NCI-H2081 (cell line): ENCODE results near the gene PLEKHH1.

Source experiments
- DNase-seq, 2 experiments: peaks; one replicate each; lab custom pipeline; 2025; lab: John Stamatoyannopoulos, UW

The PLEKHH1 gene

DNA sequence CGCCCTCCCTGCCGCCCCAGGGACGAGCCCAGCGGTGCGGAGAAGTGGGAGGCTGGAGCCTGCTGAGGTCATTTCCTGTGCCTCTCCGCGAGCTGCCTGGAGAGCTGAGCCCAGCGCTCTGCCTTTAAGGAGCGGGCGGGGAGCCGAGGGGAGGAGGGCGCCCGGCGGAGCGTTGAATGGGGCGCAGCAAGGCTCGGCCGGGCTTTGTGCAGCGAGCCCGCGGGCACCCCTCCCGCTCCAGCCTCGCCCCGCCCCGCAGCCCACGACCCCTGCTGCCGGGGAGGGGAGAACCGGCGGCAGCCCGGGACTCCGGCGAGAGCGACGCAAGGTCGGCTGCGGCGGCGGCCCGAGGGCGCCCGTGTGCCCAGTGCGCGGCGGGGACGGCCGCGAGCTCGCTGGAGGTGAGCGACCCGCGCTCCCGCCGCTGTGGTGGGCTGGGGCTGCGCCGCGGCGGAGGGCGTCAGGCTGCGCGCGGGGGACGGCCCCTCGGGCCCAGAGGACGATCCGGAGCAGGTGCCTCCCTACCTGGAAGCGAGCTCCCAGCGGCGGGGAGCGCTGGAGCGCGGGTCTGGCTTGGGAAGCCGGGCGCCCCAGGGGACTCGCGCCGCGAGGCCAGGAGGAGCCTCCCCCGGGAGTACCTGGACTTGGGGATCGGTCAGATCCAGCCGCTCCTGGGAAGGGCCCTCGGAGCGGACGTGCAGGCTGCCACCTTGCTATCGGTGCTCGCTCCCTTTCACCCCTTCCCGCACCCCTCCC lies at the start of gene PLEKHH1:
TSS of gene PLEKHH1 (plus strand) at position 293 of the 756 bp plus-strand sequence. CDS start 8,578 bp downstream, outside the sequence.
- peak; percentile 78 to 87 for DNase-seq

DNA sequence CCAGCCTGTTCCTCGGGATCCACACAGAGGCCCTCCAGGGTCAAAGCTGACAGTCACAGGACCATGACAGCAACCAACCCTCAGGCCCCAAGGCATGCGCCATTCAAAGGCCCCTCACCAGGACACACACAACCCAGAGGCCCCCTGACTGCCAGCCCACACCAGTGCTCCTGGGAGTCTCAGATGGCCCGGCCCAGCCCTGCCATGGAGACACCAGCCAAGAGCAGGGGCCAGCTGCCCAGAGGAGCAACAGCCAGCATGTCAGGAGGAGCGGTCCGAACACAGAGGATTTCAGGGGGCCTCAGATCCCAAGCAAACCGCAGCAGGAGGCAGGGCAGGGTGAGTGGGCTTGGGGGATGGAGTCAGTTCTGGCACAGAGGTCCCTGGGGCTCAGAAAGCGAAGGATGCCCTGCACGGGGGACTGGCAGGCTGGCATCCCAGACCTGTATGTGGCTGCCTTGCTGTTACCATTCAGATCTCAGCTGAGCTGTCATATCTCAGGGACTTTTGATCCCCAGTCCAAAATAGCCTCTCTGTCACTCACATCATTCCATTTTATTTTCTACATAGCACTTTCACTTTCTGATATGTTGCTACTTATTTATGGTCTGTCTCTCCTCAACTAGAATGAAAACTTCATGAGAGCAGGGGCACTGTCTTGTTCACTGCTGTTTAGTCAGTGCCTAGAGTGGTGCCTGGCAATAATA lies 49.4 kb upstream of the PLEKHH1 start:
- no peak for DNase-seq

DNA sequence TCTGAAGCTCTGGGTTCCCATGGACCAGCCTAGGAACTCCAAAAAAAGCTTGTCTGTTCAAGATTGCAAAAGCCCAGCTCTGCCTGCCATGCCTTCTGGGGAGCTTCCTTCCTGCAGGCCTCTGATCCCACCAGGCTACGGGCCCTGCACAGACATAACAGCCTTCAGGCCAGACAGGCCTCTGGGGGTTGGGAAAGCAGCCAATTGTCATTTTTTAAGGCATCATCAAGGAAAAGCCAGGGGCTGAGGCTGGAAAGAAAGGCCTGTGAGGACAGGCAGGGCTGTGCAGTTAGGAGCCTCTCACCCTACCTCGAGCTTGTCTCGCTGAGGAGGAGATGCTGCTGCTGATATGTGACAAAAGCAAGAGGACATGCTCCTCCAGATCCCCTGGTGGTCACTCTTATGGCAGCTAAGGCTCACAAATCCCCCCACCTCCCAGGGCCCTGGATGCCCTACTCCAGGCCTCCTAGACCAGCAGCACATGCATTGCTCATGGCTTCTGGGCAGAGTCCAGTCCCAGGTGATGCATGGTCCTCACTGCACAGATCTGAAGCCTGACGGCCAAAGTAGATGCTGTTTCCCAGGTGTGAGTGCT lies 47.5 kb upstream of the PLEKHH1 start:
- DNase-seq = no peak

GRCh38 chr14:67486890-67487289 lies 46.2 kb upstream of the PLEKHH1 start:
- DNase-seq = no peak

- DNase-seq = no peak
Observed at GRCh38 chr14:67487332-67487731, 45.8 kb upstream of the PLEKHH1 start.

- DNase-seq = no peak
Observed at GRCh38 chr14:67487937-67488893, 44.9 kb upstream of the PLEKHH1 start, which contains the start of gene TMEM229B. Gene TMEM229B (minus strand): TSS chr14:67488721. CDS start chr14:67473923, 14,798 bp downstream.

DNA sequence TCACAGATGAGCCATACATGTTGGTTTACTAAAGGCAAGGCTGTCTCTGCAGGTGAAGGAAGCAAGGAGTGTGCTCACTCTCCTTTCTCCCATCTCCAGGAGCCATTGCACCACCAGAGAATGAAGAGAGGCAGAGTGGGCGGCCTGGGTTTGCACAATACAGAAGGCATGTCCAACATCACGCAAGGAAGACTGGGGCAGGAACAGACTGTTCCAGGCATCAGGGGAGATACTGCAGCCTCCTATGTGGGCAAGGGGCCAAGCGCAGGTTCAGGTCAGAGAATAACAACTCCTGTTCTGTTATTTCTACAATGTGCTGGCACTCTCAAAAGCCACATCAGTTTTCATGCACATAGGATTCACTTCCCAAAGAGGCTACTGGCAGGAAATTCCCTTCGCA lies 42.9 kb upstream of the PLEKHH1 start:
- no peak for DNase-seq

- no peak for DNase-seq
Observed at GRCh38 chr14:67491285-67491684, 41.8 kb upstream of the PLEKHH1 start.

DNA sequence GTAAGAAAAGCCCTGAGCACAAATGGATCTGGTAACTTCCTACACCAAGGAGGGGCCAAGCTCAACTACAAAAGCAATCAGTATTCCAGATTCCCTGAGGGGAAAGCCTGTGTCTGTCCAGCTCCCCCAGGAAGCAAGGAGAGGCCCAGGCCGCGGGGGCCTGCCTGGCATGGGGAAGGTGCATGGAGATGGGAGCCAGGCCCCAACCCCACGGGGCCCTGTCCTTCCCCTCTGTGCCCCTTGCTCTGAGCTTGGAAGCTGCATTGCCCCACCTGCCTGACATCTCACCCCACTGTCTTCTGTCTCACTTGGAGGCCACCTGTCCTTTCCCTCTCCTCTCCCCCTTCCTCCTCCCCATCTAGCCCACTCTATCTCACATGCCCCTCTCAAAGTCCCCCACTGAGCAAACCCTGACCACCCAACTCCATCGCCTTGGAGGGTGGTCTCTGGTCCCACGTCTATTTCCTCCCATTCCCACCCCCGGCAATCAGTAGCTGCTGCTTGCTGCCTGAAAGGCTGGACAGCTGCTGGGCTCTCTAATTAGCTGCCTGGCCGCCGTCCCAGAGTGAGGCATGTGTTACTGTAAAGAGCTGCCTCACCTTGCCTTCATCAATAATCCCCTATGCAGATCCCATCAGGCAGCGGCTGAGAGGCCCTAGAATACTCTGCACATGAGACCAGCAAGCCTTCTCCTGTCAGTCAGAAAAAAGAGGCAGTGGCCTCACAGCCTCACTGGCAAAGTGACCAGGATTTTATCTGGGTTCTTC lies 41.2 kb upstream of the PLEKHH1 start:
- peak; percentile 82 to 95 for DNase-seq

GRCh38 chr14:67492538-67492937 lies 40.6 kb upstream of the PLEKHH1 start:
- DNase-seq = no peak

DNA sequence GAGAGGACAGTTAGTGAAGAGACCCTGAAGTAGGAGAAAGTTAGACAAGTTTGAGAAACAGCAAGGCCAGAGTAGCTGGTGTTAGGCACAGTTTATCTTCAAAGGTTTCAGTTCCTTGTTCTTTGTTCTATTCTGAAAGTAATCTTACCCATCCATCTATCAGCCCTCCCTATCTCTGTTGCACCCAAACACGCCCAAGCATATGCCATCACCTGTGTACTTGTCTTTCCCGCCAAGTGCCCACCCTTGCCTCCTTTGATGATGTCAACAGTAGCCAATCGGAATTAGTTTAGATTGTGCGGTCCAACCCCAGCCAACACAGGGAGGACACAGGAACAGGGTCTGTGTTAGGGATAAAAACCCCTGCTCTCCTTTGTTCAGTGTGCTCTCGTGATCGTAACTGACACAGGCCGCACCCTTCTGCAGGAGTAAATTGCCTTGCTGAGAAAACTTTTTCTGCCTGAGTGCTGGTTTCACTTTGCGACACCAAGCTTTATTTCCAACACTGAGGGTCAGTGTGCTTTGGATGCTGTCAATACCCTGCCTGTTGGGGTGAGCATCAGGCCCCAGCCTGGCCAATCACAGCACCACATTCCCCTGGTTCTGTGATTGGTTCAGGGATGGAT lies 39.9 kb upstream of the PLEKHH1 start:
- peak in 1 of 2 experiments; percentile 10 for DNase-seq

DNA sequence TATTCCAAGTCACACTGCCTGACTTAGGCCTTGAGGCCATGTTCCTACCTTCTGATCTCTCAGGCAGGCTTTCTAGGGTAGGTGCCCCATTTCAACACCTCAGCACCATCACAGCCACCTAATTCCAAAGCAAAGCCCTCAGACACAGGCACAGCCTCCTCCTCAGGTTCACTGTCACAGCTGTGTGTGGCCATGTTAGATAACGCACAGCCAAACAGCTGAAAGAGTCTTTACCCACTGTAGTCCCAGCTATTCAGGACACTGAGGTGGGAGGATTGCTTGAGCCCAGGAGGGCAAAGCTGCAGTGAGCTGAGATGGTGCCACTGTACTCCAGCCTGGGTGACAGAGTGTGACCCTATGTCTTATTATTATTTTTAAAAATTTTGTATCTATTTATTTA lies 37.3 kb upstream of the PLEKHH1 start:
- DNase-seq = no peak

DNA sequence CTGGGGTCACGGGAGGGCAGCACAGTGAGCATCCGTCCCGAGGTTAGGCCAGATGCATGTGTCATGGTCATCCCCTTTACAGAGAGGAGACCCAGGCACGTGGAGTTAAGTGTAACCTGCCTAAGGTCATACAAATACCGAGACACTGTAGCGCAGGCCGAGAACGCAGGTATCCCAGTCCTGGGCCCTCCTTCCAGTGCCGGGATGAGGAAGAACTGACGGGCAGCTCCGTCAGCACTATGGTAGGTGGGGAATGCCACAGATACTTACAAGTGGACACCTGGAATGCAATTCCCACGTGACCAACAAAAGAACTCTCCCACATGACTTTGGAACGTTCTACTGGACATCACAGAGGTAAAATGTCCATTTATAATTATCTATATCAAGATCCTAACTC lies 35.9 kb upstream of the PLEKHH1 start:
- DNase-seq = no peak

GRCh38 chr14:67497716-67498115 lies 35.4 kb upstream of the PLEKHH1 start:
- DNase-seq = no peak

- DNase-seq = no peak
Observed at GRCh38 chr14:67500981-67501380, 32.1 kb upstream of the PLEKHH1 start.

- DNase-seq = no peak
Observed at GRCh38 chr14:67501670-67502069, 31.4 kb upstream of the PLEKHH1 start.

DNA sequence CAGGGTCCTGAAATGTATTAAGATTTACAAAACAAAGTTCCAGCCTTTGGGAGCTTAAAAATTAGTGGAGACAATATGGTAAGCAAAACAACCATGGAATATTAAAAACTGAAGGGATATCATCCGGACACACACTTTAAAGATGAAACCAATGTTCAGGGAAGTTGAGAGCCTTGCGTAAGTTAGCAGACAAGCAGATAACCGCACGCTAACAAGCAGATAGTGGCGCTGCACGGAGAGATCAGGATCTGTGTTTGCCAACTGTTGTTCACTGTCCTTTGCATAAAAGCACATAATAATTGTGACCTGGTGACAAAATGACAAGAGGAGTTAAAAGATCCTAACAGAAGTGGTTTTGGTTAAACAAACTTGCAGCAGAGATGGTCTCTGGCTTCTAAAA lies 30.2 kb upstream of the PLEKHH1 start:
- DNase-seq = no peak

DNA sequence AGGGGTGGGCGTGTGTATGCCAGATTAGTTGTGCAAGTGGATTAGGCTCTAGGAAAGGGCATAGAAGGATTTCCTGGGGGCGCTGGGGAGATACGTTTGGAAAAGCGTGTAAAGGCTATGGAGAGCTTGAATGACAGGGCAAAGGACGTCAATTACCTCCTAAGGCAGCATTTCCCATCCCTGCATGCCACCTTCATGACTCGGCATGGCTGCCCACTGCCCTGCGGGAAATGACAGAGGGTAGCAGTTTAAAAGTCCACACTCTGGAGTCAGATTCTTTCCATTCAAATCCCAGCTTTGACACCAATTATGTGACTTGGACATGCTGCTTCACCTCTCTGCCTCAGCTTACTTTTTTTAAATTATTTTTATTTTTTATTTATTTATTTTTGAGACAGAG lies 29.8 kb upstream of the PLEKHH1 start:
- DNase-seq = no peak

- DNase-seq = no peak
Observed at GRCh38 chr14:67505254-67505653, 27.8 kb upstream of the PLEKHH1 start.

DNA sequence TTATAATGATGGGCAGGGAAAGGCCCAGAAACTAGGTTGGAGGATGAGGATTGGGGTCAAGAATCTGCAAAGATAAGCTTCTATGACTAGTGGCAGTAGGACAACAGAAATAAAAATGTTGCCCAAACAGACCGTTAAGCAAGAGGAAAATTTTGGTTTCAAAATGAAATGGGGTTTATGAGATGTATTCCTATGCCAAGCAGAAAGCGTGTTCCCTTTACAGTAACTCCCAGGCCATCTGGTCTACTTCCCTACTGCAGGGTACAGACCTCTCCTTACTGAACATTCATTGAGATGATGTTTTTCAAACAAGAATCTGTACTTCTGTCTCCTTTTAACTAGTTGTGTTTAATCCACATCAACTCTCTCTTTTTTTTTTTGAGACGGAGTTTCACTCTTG lies 24.1 kb upstream of the PLEKHH1 start:
- no peak for DNase-seq

DNA sequence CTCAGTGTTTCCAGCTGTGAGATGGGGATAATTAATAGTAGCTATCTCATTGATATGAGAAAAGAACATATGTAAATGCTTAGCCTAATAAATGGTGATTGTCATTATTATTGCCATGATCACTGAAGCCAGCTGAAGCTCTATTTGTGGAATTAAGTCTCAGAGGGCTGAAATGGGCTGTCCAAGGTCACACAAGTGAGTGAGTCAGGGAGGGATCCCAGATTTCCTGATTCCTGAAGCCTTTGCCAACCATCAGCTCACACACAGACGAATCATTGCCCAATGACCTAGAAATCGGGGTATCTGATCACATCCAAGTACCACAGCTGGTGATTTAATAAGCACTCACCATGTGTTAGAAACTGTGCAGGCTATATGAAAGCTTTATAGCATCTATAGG lies 23.0 kb upstream of the PLEKHH1 start:
- no peak for DNase-seq
